Measurements from ENCODE around the gene DNAJC30.

Gene DNAJC30

GRCh38 chr7:73707045-73707631 is 23.9 kb upstream of the DNAJC30 start:
- peak; percentile 93 for DNase-seq

- peak; percentile 76 for DNase-seq
These were observed 23.1 kb upstream of the DNAJC30 start for GRCh38 chr7:73706126-73707044.

GRCh38 chr7:73705551-73705920 is 22.3 kb upstream of the DNAJC30 start:
- DNase-seq: no peak

- DNase-seq: peak; percentile 99
These were observed 21.6 kb upstream of the DNAJC30 start for GRCh38 chr7:73704640-73705550.

- peak; percentile 87 for DNase-seq
These were observed 20.7 kb upstream of the DNAJC30 start for GRCh38 chr7:73703757-73704639.

- DNase-seq: no peak
These were observed 20.0 kb upstream of the DNAJC30 start for GRCh38 chr7:73703225-73703624.

GRCh38 chr7:73702665-73703064 is 19.4 kb upstream of the DNAJC30 start:
- no peak for DNase-seq

- no peak for DNase-seq
These were observed 19.0 kb upstream of the DNAJC30 start for GRCh38 chr7:73702226-73702625.

- DNase-seq: peak; percentile 28
These were observed 18.2 kb upstream of the DNAJC30 start for GRCh38 chr7:73701357-73701995.

GRCh38 chr7:73700581-73701134 is 17.4 kb upstream of the DNAJC30 start:
- no peak for DNase-seq

GRCh38 chr7:73700069-73700423 is 16.8 kb upstream of the DNAJC30 start:
- DNase-seq: peak; percentile 58

- peak; percentile 38 for DNase-seq
These were observed 16.3 kb upstream of the DNAJC30 start for GRCh38 chr7:73699370-73700068.

GRCh38 chr7:73698410-73698809 is 15.2 kb upstream of the DNAJC30 start:
- no peak for DNase-seq

- no peak for DNase-seq
These were observed 13.1 kb upstream of the DNAJC30 start for GRCh38 chr7:73696372-73696771.

- no peak for DNase-seq
These were observed 7.4 kb upstream of the DNAJC30 start for GRCh38 chr7:73690646-73691045.

GRCh38 chr7:73688288-73688687 is 5.0 kb upstream of the DNAJC30 start:
- no peak for DNase-seq

GRCh38 chr7:73685311-73685710 is 2.1 kb upstream of the DNAJC30 start:
- DNase-seq: no peak

- DNase-seq: no peak
These were observed 788 bp upstream of the DNAJC30 start for GRCh38 chr7:73683788-73684693.

GRCh38 chr7:73682745-73683055 is 553 bp downstream of the DNAJC30 start:
- DNase-seq: no peak

- DNase-seq: no peak
These were observed 2.2 kb downstream of the DNAJC30 start for GRCh38 chr7:73681031-73681430.
